Stomach (tissue), 4 donors: ENCODE results near the gene HGS.
"Not testable (repeated sequence)": the region's sequence is repeated elsewhere in the genome, so short reads cannot be mapped to it uniquely, and the experiment has no call there.

ENCODE experiments used
- POLR2A ChIP-seq, 4 donors: fragments of 450-650 bp; IDR thresholded peaks; one replicate each; pipeline ENCODE4 v1.6.1; 2016; ENCODE audit warnings: antibody characterized with exemption in 4 of 4, control low read depth in 2 of 4, mild to moderate bottlenecking in 1 of 4, moderate library complexity in 1 of 4
- TF ChIP-seq, protein P1 (sequence below), 7 experiments: fragments of 450-650 bp in 4 of 7; fragments of 200-600 bp in 3 of 7; sonication (generic) in 3 of 7; IDR thresholded peaks; one replicate each; pipeline ENCODE4 v1.5.1; 2016 to 2019; ENCODE audit warnings: antibody characterized with exemption in 7 of 7, control low read depth in 2 of 7, mild to moderate bottlenecking in 1 of 7

- TF ChIP-seq, protein P1, sequence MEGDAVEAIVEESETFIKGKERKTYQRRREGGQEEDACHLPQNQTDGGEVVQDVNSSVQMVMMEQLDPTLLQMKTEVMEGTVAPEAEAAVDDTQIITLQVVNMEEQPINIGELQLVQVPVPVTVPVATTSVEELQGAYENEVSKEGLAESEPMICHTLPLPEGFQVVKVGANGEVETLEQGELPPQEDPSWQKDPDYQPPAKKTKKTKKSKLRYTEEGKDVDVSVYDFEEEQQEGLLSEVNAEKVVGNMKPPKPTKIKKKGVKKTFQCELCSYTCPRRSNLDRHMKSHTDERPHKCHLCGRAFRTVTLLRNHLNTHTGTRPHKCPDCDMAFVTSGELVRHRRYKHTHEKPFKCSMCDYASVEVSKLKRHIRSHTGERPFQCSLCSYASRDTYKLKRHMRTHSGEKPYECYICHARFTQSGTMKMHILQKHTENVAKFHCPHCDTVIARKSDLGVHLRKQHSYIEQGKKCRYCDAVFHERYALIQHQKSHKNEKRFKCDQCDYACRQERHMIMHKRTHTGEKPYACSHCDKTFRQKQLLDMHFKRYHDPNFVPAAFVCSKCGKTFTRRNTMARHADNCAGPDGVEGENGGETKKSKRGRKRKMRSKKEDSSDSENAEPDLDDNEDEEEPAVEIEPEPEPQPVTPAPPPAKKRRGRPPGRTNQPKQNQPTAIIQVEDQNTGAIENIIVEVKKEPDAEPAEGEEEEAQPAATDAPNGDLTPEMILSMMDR (IDR thresholded peaks at IDR 0.05) = peak in 5 of 7 experiments; percentile 27 to 80 (median 65)
- TF ChIP-seq POLR2A (IDR thresholded peaks at IDR 0.05) = not testable (repeated sequence)
Observed at GRCh38 chr17:81675515-81676221, 8.1 kb upstream of the HGS start.
